Glutamatergic neuron (in vitro differentiated cells): Measurements from ENCODE around the gene AP3D1. TPM values are rescaled to one million over a fixed set of nuclear protein-coding genes. Genes with fewer than 3 reads are reported as not detected.
A peak's percentile ranks its signal among the peaks of the same experiment; 100 is the strongest.

ENCODE experiments used
- DNase-seq: peaks from one replicate; pipeline ENCODE4 v3.0.0; 2022
- H3K27ac Mint-ChIP-seq: one replicate; pipeline ENCODE4 v1.8.0; 2020; ENCODE audit warnings: mild to moderate bottlenecking, mixed read lengths, inconsistent platforms; ENCODE audit not compliant: unreplicated experiment
- H3K27me3 Mint-ChIP-seq: one replicate; pipeline ENCODE4 v1.8.0; 2020; ENCODE audit warnings: mild to moderate bottlenecking, moderate library complexity, mixed read lengths, inconsistent platforms; ENCODE audit not compliant: unreplicated experiment
- H3K36me3 Mint-ChIP-seq: one replicate; pipeline ENCODE4 v1.8.0; 2020; ENCODE audit warnings: mild to moderate bottlenecking, mixed read lengths, inconsistent platforms; ENCODE audit not compliant: unreplicated experiment
- H3K4me1 Mint-ChIP-seq: one replicate; pipeline ENCODE4 v1.8.0; 2020; ENCODE audit warnings: mild to moderate bottlenecking, low read depth, mixed read lengths, inconsistent platforms; ENCODE audit not compliant: unreplicated experiment
- H3K4me3 Mint-ChIP-seq: one replicate; pipeline ENCODE4 v1.8.0; 2020; ENCODE audit warnings: mild to moderate bottlenecking, mixed read lengths, inconsistent platforms; ENCODE audit not compliant: unreplicated experiment
- H3K9me3 Mint-ChIP-seq: one replicate; pipeline ENCODE4 v1.8.0; 2020; ENCODE audit warnings: mild to moderate bottlenecking, moderate library complexity, mixed read lengths, inconsistent platforms; ENCODE audit not compliant: unreplicated experiment
- total RNA-seq: library from RNA; stranded (reverse); fragmentation: NEBNext Ultra II Directional; extraction: Animal tissue kit (Norgen Biotek cat#: 25700); gene quantifications from one replicate; pipeline ENCODE4 v1.2.1, GENCODE V29; 2021; ENCODE audit not compliant: unreplicated experiment
- TF ChIP-seq, protein P1 (sequence below): fragments of 200-600 bp; sonication (generic); IDR thresholded peaks from one replicate; pipeline ENCODE4 v1.5.0; 2021; ENCODE audit not compliant: partially characterized antibody, unreplicated experiment

AP3D1 gene
- total RNA-seq, 1 donor from 2014 or later, result 133 TPM

- Mint-ChIP-seq H3K27ac (peak overlapping the region; percentile 97), H3K4me1 (peaks cover 11% of the 10 kb centered on the region), H3K9me3 (peaks cover 9% of the 10 kb centered on the region), H3K36me3 (no peaks in the 10 kb centered on the region), H3K27me3 (peaks cover 15% of the 10 kb centered on the region), H3K4me3 (peak overlapping the region; percentile 93)
- TF ChIP-seq, protein P1, sequence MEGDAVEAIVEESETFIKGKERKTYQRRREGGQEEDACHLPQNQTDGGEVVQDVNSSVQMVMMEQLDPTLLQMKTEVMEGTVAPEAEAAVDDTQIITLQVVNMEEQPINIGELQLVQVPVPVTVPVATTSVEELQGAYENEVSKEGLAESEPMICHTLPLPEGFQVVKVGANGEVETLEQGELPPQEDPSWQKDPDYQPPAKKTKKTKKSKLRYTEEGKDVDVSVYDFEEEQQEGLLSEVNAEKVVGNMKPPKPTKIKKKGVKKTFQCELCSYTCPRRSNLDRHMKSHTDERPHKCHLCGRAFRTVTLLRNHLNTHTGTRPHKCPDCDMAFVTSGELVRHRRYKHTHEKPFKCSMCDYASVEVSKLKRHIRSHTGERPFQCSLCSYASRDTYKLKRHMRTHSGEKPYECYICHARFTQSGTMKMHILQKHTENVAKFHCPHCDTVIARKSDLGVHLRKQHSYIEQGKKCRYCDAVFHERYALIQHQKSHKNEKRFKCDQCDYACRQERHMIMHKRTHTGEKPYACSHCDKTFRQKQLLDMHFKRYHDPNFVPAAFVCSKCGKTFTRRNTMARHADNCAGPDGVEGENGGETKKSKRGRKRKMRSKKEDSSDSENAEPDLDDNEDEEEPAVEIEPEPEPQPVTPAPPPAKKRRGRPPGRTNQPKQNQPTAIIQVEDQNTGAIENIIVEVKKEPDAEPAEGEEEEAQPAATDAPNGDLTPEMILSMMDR, result no peak
- DNase-seq, result peak; percentile 68
Measured at GRCh38 chr19:2060884-2061494, 90.4 kb downstream of the AP3D1 start.

DNA sequence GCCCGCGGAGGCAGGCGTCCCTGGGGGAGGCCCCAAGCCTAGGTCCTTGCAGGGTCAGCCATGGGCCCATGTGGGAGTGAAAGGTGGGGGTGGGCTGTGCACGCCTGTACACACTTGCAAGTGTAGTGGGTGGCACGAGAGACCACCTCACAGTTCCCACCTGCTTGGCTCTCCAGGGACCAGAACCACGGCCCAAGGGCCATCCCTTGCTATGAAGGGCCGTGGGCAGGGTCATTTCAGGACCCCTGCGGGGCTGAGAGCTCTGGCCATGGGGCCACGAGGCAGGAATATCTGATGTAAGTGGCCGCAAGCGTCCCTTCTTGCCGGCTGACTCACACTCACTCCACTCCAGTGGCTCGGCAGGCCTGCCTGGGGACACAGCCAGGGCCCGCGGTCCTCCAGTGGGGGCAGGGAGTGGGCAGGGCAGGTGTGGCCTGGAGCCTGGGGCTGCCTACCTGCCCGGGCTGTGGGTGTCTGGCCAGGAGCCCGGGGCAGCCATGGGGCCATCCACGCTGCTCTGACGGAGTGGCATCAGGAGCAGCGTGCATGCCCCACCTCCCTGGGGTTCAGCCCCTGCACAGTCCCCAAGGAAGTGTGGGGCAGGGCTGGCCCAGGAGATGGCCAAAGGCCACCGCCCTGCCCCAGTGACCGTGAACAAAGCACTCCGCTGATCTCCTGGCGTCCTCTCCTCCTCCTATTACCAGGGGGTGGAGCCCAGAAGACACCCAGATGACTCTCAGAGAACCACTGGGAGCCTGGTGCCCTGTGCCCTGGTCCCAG, 91.8 kb downstream of the AP3D1 start:
- Mint-ChIP-seq H3K36me3 (no peaks in the 10 kb centered on the region), H3K4me1 (peaks cover 9% of the 10 kb centered on the region), H3K27me3 (peaks cover 15% of the 10 kb centered on the region), H3K9me3 (peaks cover 6% of the 10 kb centered on the region), H3K4me3 (peak overlapping the region; percentile 93), H3K27ac (peak overlapping the region; percentile 97)
- DNase-seq, result peak; percentile 51
- TF ChIP-seq, protein P1, result no peak

DNA sequence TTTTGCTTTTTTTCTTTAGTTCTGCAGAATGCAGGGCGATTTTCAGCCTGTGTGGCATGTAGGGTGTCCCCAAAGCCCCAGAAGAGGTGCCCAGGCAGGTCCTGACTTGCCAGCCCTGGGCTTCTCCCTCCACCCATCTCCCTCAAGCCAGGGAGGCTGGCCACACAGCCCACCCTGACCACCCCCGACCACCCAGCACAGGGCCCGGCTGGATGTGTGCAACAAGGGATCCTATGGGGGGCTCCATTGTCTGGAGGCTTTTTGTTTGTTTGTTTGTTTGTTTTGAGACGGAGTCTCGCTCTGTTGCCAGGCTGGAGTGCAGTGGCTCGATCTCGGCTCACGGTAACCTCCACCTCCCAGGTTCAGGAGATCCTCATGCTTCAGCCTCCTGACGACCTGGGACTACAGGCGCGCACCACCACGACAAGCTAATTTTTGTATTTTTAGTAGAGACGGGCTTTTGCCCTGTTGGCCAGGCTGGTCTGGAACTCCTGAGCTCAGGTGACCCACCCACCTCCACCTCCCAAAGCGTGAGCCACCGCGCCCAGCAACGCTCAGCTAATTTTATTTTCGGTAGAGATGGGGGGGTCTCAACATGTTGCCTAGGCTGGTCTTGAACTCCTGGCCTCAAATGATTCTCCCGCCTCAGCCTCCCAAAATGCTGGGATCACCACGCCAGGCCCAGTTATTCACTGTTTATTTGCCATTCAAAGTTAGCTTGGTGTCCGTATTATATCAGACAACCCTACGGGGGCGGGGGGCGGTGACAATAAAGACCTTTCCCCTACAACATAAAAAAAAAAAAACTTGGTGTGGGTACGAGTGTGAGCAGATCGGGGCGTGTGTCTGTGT, 92.6 kb downstream of the AP3D1 start:
- peaks cover 8% of the 10 kb centered on the region for H3K4me1 Mint-ChIP-seq
- no peak overlapping the region for H3K4me3 Mint-ChIP-seq
- TF ChIP-seq, protein P1, result no peak
- H3K27ac Mint-ChIP-seq, result peak overlapping the region; percentile 48
- no peak for DNase-seq
- H3K27me3 Mint-ChIP-seq, result peaks cover 15% of the 10 kb centered on the region
- no peaks in the 10 kb centered on the region for H3K36me3 Mint-ChIP-seq
- peaks cover 6% of the 10 kb centered on the region for H3K9me3 Mint-ChIP-seq

DNA sequence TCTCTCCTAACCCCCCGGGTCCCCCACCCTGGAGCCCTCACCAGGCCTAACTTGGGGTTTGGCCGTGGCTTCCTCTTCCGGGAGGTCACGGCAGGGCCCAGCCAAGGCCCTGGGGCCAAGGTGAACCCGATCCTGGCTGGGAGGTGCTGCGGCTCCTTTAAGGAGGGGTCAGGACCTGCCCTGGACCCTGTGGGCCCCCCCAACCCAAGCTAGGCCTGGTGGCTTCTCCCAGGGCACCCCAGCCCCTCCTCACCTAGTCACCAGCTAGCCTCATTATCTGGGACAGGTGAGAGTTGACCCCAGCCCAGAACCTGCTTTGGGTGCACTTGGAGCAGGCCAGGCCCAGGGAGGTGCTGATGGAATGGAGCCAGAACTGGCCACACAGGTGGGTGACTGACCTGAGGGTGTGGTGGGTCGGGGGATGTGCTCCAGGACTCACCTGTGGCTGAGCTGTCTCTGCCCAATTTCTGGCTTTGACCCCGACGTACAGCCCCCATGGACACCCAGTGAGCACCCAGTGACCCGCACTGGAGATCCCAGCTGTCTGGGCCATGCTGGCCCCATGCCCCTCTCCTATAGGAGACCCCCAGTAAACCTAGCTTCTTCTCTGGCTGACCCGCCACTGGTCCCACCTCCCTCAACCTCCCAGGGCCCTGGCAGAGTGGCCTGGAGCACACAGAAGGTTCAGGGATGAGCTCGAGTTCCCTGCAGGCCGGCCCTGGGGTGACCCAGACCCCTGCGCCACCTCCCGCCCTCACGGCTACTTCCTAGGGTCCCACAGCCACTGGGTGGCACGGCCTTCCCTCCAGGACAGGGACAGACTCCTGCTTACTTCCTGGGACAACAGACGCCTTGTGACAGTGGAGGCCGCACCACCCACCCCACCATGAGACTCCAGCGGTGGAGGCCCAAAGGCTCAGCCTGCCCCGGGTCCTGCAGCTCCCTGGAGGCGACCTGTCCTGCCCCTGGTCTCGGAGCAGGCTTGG, 93.6 kb downstream of the AP3D1 start:
- TF ChIP-seq, protein P1, result no peak
- Mint-ChIP-seq H3K9me3 (peaks cover 5% of the 10 kb centered on the region), H3K27ac (no peak overlapping the region), H3K4me1 (peaks cover 8% of the 10 kb centered on the region), H3K27me3 (peaks cover 15% of the 10 kb centered on the region), H3K4me3 (no peak overlapping the region), H3K36me3 (no peaks in the 10 kb centered on the region)
- DNase-seq, result no peak
